Ectodermal cell (in vitro differentiated cells): ENCODE results near the gene SBK2.
"Not testable (repeated sequence)": the region's sequence is repeated elsewhere in the genome, so short reads cannot be mapped to it uniquely, and the experiment has no call there.

Source experiments
- H3K27ac ChIP-seq: 2 replicates; pipeline ENCODE4 v1.7.0; 2013; ENCODE audit warnings: mild to moderate bottlenecking, low read depth, low read length; ENCODE audit not compliant: insufficient read depth, poor library complexity, severe bottlenecking
- H3K27me3 ChIP-seq: 2 replicates; pipeline ENCODE4 v1.7.0; 2013; ENCODE audit warnings: mild to moderate bottlenecking, low read length; ENCODE audit not compliant: insufficient read depth, control insufficient read depth, poor library complexity, severe bottlenecking
- H3K36me3 ChIP-seq: one replicate; pipeline ENCODE4 v1.7.0; 2013; ENCODE audit warnings: low read length; ENCODE audit not compliant: control insufficient read depth, insufficient read depth
- H3K4me1 ChIP-seq: one replicate; pipeline ENCODE4 v1.7.0; 2013; ENCODE audit warnings: low read length; ENCODE audit not compliant: control insufficient read depth, insufficient read depth
- H3K4me3 ChIP-seq: 2 replicates; pipeline ENCODE4 v1.7.0; 2013; ENCODE audit warnings: low read depth, low read length, control low read depth; ENCODE audit not compliant: insufficient read depth
- H3K9me3 ChIP-seq: 2 replicates; pipeline ENCODE4 v1.7.0; 2013; ENCODE audit warnings: mild to moderate bottlenecking, low read length, moderate library complexity; ENCODE audit not compliant: control insufficient read depth
- WGBS, 2 experiments: methylation state at CpG; one replicate each; pipeline ENCODE4 v1.1.7; 2013; ENCODE audit warnings: missing lambda C conversion rate in 2 of 2; 5-methylcytosine and 5-hydroxymethylcytosine counted together

The SBK2 gene

GRCh38 chr19:55535965-55536350 lies 975 bp downstream of the SBK2 start:
- no peak overlapping the region for H3K27ac ChIP-seq
- H3K27me3 ChIP-seq, result no peaks in the 10 kb centered on the region
- H3K4me1 ChIP-seq, result peaks cover 7% of the 10 kb centered on the region
- no peaks in the 10 kb centered on the region for H3K36me3 ChIP-seq
- no peaks in the 10 kb centered on the region for H3K9me3 ChIP-seq
- WGBS, 2 experiments, result 93 to 94% methylated on average over 22 of the region's 22 CpGs
- no peak overlapping the region for H3K4me3 ChIP-seq

GRCh38 chr19:55535173-55535964 lies 1.6 kb downstream of the SBK2 start:
- Histone ChIP-seq H3K4me1 (peaks cover 7% of the 10 kb centered on the region), H3K4me3 (no peak overlapping the region), H3K27ac (no peak overlapping the region), H3K27me3 (no peaks in the 10 kb centered on the region), H3K36me3 (no peaks in the 10 kb centered on the region), H3K9me3 (no peaks in the 10 kb centered on the region)
- 90 to 91% methylated on average over 12 of the region's 12 CpGs for WGBS, 2 experiments

- H3K36me3 ChIP-seq, H3K27me3 ChIP-seq, H3K4me1 ChIP-seq, H3K27ac ChIP-seq, H3K9me3 ChIP-seq, H3K4me3 ChIP-seq: not testable (repeated sequence)
- WGBS, 2 experiments, result 93 to 96% methylated on average over 7 of the region's 7 CpGs
Measured at GRCh38 chr19:55534280-55534679, 2.7 kb downstream of the SBK2 start.

- 95 to 96% methylated on average over 26 of the region's 26 CpGs for WGBS, 2 experiments
- H3K27me3 ChIP-seq, result no peaks in the 10 kb centered on the region
Measured at GRCh38 chr19:55530996-55531395, 5.9 kb downstream of the SBK2 start.

GRCh38 chr19:55529636-55530234 lies 7.2 kb downstream of the SBK2 start:
- Histone ChIP-seq H3K27me3 (no peaks in the 10 kb centered on the region), H3K27ac (no peak overlapping the region), H3K4me1 (peaks cover 17% of the 10 kb centered on the region), H3K9me3 (no peaks in the 10 kb centered on the region), H3K4me3 (no peak overlapping the region), H3K36me3 (no peaks in the 10 kb centered on the region)
- WGBS, 2 experiments, result 93% methylated on average over 56 of the region's 56 CpGs

More at GRCh38 chr19:55530996-55531395, 5.9 kb downstream of the SBK2 start:
- peaks cover 18% of the 10 kb centered on the region for H3K4me1 ChIP-seq
- H3K4me3 ChIP-seq, result no peak overlapping the region
- H3K36me3 ChIP-seq, result no peaks in the 10 kb centered on the region
- no peak overlapping the region for H3K27ac ChIP-seq
- H3K9me3 ChIP-seq, result no peaks in the 10 kb centered on the region

GRCh38 chr19:55528030-55528803 lies 8.7 kb downstream of the SBK2 start:
- Histone ChIP-seq H3K9me3 (no peaks in the 10 kb centered on the region), H3K27me3 (no peaks in the 10 kb centered on the region), H3K4me1 (peaks cover 17% of the 10 kb centered on the region), H3K27ac (no peak overlapping the region), H3K4me3 (no peak overlapping the region), H3K36me3 (no peaks in the 10 kb centered on the region)
- 47 to 53% methylated on average over 15 of the region's 15 CpGs for WGBS, 2 experiments

- peaks cover 17% of the 10 kb centered on the region for H3K4me1 ChIP-seq
Measured at GRCh38 chr19:55527197-55528029, 9.5 kb downstream of the SBK2 start.

GRCh38 chr19:55526216-55527196 lies 10.4 kb downstream of the SBK2 start:
- WGBS, 2 experiments, result 68 to 71% methylated on average over 35 of the region's 35 CpGs
- no peaks in the 10 kb centered on the region for H3K9me3 ChIP-seq
- H3K27ac ChIP-seq, result no peak overlapping the region
- H3K27me3 ChIP-seq, result no peaks in the 10 kb centered on the region
- H3K4me1 ChIP-seq, result peaks cover 17% of the 10 kb centered on the region
- no peak overlapping the region for H3K4me3 ChIP-seq
- no peaks in the 10 kb centered on the region for H3K36me3 ChIP-seq

More at GRCh38 chr19:55527197-55528029, 9.5 kb downstream of the SBK2 start:
- Histone ChIP-seq H3K9me3 (no peaks in the 10 kb centered on the region), H3K36me3 (no peaks in the 10 kb centered on the region), H3K27me3 (no peaks in the 10 kb centered on the region), H3K27ac (no peak overlapping the region), H3K4me3 (no peak overlapping the region)
- 81% methylated on average over 22 of the region's 22 CpGs for WGBS, 2 experiments
